ENCODE results near the gene ZNF784. TPM values are rescaled to one million over a fixed set of nuclear protein-coding genes. Genes with fewer than 3 reads are reported as not detected.
A peak's percentile ranks its signal among the peaks of the same experiment; 100 is the strongest.

ZNF784 gene
- total and polyA plus RNA-seq, 9 of the 15 experiments (the other 6 are each of a cell fraction or from before 2014, with no cell fraction given): 0.14 to 6.1 (median 2.1) TPM

DNA sequence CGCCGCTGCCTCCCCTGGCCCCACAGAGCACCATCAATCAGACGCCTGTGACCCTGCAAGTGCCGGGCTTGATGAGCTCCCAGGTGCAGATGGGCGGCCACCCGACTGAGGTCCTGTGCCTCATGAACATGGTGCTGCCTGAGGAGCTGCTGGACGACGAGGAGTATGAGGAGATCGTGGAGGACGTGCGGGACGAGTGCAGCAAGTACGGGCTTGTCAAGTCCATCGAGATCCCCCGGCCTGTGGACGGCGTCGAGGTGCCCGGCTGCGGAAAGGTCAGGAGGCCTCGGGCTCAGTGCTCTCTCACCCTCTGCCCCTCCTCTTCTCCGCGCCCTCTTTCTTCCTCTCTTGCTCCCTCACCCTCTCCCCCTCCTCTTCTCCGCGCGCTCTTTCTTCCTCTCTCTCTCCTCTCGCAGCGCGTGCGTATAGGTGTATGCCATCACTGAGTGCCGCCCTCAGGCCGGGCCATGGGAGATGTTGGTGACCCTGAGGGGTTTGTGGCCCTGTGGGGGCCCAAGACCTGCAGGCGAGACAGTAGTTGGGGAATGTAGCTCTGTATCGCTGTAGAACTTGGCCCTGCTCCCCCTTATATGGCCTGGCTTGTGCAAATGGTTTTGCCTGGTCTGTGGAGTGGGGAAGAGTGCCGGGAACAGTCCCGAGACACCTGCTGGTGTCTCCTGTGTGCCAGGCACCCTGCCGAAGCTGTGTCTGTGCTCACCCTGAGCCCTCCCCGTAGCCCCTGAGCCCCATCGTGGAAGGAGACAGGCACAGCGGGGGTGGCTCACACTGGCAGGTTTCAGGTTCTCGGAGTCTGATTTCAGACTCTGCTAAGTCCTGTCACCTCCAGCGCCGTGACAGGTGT lies 45.3 kb upstream of the ZNF784 start:
- 91% methylated on average over 33 of the region's 43 CpGs for WGBS (ENCODE audit: insufficient coverage, low coverage, missing lambda C conversion rate)
- no peak for DNase-seq (ENCODE audit: extremely low read depth in 1 of 4, low spot score in 3 of 4)
- Histone ChIP-seq H3K27me3 (ENCODE audit: control insufficient read depth in 2 of 2, insufficient read depth in 2 of 2, low read length in 2 of 2) (no peaks in the 10 kb centered on the region), H4K20me1 (replicated peaks; ENCODE audit: control insufficient read depth, insufficient read depth, low read length) (peaks cover 53% of the 10 kb centered on the region), H3K36me3 (ENCODE audit: control insufficient read depth, insufficient read depth, low read length) (peaks cover 93% of the 10 kb centered on the region), H3K4me2 (ENCODE audit: insufficient read depth, low read length) (no peak overlapping the region), H2AFZ (ENCODE audit: low read depth, low read length) (no peak overlapping the region), H3K27ac (ENCODE audit: extremely low read depth, low read depth, low read length) (no peak overlapping the region), H3K9me1 (ENCODE audit: control insufficient read depth, insufficient read depth, low read length) (peaks cover 5% of the 10 kb centered on the region), H3K4me1 (replicated peaks in 1 of 2; ENCODE audit: control insufficient read depth in 2 of 2, insufficient read depth in 2 of 2, low read length in 2 of 2) (peaks cover 25 to 43% of the 10 kb centered on the region in 2 experiments), H3K9me3 (replicated peaks; ENCODE audit: control insufficient read depth, insufficient read depth, low read depth, low read length) (no peaks in the 10 kb centered on the region), H3K9ac (ENCODE audit: insufficient read depth in 1 of 2, low read depth in 2 of 2, low read length in 2 of 2) (no peak overlapping the region), H3K4me3 (no peak overlapping the region), H3K79me2 (ENCODE audit: control insufficient read depth, insufficient read depth, low read length) (peaks cover 83% of the 10 kb centered on the region)
- FAIRE-seq: no peak
- intact Hi-C loops (cut with micrococcal nuclease) (no loop called here), in situ Hi-C loops (cut with MboI) (no loop called here)
- TF ChIP-seq MLLT1 (IDR thresholded peaks at IDR 0.05) (0 out of 4 replicates have a peak, but pooled peaks of 1 of the 2 experiments have one; percentile 24), EZH2 (IDR thresholded peaks at IDR 0.05; ENCODE audit: borderline replicate concordance, low read depth, low read length) (no peak), POLR2G (IDR thresholded peaks at IDR 0.05; ENCODE audit: low read depth, low read length) (peak; percentile 49), SUPT5H (IDR thresholded peaks at IDR 0.05) (peak; percentile 28; the same call in 1 of the 2 replicates)
- no peak for ATAC-seq
- BruUV-seq (replicated peaks): no TSS peak
- CTCF ChIA-PET (ENCODE audit: low intra/inter-chr PET ratio): no interaction called here
- POLR2A ChIA-PET: interaction anchor here (1.1 to 3.1 kb wide), 2 partner anchors 13 to 15 kb away, joined by 6 to 11 read pairs; partner anchors contain the start of gene U2AF2

All from K562 (cell line).